Kidney capillary endothelial cell (primary cell): Measurements from ENCODE around the gene S1PR4.
"Not testable (repeated sequence)": the region's sequence is repeated elsewhere in the genome, so short reads cannot be mapped to it uniquely, and the experiment has no call there.

Source experiments
- DNase-seq: peaks from one replicate; pipeline ENCODE4 v3.0.0-alpha.2; 2018; ENCODE audit warnings: low spot score

Gene S1PR4

GRCh38 chr19:3179739-3180293 lies 1.2 kb downstream of the S1PR4 start:
- DNase-seq, result no peak

GRCh38 chr19:3183721-3184641 lies 5.4 kb downstream of the S1PR4 start:
- DNase-seq, result no peak

- no peak for DNase-seq
These were observed 6.4 kb downstream of the S1PR4 start for GRCh38 chr19:3184847-3185460.

- peak; percentile 93 for DNase-seq
These were observed 7.0 kb downstream of the S1PR4 start, which contains the start of gene NCLN for GRCh38 chr19:3185461-3186159. Gene NCLN, plus strand, starts transcription at chr19:3185930. Its CDS starts 101 bp downstream, at chr19:3186031.

- DNase-seq, result peak; percentile 16
These were observed 7.7 kb downstream of the S1PR4 start for GRCh38 chr19:3186160-3186688.

GRCh38 chr19:3186891-3187661 lies 8.5 kb downstream of the S1PR4 start:
- DNase-seq, result no peak

GRCh38 chr19:3187662-3188511 lies 9.3 kb downstream of the S1PR4 start:
- no peak for DNase-seq

- DNase-seq, result no peak
These were observed 10.3 kb downstream of the S1PR4 start for GRCh38 chr19:3188627-3189596.

- DNase-seq, result no peak
These were observed 11.3 kb downstream of the S1PR4 start for GRCh38 chr19:3189702-3190469.

GRCh38 chr19:3190470-3190770 lies 11.9 kb downstream of the S1PR4 start:
- DNase-seq, result no peak

GRCh38 chr19:3190921-3191805 lies 12.6 kb downstream of the S1PR4 start:
- no peak for DNase-seq

- not testable (repeated sequence) for DNase-seq
These were observed 13.2 kb downstream of the S1PR4 start for GRCh38 chr19:3191806-3192104.

- DNase-seq, result no peak
These were observed 13.7 kb downstream of the S1PR4 start for GRCh38 chr19:3192228-3192635.

- DNase-seq, result no peak
These were observed 14.1 kb downstream of the S1PR4 start for GRCh38 chr19:3192684-3193083.

- DNase-seq, result no peak
These were observed 14.9 kb downstream of the S1PR4 start for GRCh38 chr19:3193256-3194105.
